Sciatic nerve (tissue), 2 donors: ENCODE data around the gene THRA. TPM values are rescaled to one million over a fixed set of nuclear protein-coding genes. Genes with fewer than 3 reads are reported as not detected.

Experiments
- ATAC-seq: fragments of 200-7000 bp; cut with Tn5 transposase; one replicate; pipeline ENCODE4 v1.9.1; 2020; ENCODE audit warnings: mild to moderate bottlenecking, moderate library complexity
- DNase-seq: peaks from one replicate; pipeline ENCODE4 v3.0.0-alpha.2; 2020; ENCODE audit warnings: low spot score
- intact Hi-C: fragments of 100-400 bp; cut with DNase I; formaldehyde crosslinking; loops from one replicate; pipeline ENCODE4 v1.14.2; 2022
- total RNA-seq: library from RNA; stranded (reverse); fragmentation: NEBNext Ultra II Directional; extraction: Animal tissue kit (Norgen Biotek cat#: 25700); gene quantifications from one replicate; pipeline ENCODE4 v1.2.1, GENCODE V29; 2021
- donor health status: DM: no; HTN: no; CAD: no.
- donor health status: DM: no; HTN: no; CAD: no.

Gene THRA
- total RNA-seq, 1 donor from 2014 or later, result 72.0 TPM

GRCh38 chr17:40094874-40095273 is 32.1 kb downstream of the THRA start:
- no peak for ATAC-seq
- no peak for DNase-seq
- intact Hi-C loops, result no loop called here

- DNase-seq (no peak), ATAC-seq (no peak)
- intact Hi-C loops, result no loop called here
These were observed 32.7 kb downstream of the THRA start for GRCh38 chr17:40095351-40095943.

DNA sequence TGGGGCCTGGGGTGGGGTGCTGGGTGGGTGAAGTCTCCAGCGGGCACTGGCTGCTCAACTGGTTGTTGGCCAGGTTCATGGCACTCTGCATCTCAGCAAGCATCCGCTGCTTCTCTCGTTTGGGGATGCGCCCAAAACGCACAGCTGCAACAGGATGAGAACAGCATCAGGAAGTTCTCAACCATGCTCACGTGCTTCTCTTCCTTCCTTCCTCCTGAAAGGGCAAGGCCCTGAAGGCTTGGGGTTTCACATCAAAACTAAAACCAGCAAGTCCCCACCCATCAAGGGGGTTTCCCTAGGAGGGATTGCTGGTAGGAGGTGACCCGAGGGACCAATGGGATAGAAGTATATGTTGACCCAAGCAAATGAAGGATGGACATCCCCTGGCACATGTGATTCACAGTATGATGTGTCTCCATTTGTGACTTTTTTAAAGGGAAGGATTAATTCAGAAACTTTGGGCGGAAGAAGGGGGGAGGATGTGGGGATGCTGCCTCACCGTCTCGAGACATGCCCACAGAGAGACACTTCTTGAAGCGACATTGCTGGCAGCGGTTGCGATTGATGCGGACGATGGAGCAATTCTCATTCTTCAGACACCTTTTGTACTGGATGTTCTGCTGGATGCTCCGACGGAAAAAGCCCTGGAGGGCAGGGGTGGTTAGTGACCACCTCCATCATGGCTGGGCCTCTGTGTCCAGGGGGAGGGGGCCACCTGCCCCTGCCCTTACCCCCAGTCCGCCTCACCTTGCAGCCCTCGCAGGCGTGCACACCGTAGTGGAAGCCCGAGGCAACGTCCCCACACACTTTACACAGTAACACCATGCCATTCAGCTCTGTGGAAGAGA is 33.4 kb downstream of the THRA start:
- intact Hi-C loops, result no loop called here
- ATAC-seq, result no peak
- peak; percentile 74 for DNase-seq

GRCh38 chr17:40097087-40097486 is 34.3 kb downstream of the THRA start:
- DNase-seq (no peak), ATAC-seq (no peak)
- intact Hi-C loops, result no loop called here

DNA sequence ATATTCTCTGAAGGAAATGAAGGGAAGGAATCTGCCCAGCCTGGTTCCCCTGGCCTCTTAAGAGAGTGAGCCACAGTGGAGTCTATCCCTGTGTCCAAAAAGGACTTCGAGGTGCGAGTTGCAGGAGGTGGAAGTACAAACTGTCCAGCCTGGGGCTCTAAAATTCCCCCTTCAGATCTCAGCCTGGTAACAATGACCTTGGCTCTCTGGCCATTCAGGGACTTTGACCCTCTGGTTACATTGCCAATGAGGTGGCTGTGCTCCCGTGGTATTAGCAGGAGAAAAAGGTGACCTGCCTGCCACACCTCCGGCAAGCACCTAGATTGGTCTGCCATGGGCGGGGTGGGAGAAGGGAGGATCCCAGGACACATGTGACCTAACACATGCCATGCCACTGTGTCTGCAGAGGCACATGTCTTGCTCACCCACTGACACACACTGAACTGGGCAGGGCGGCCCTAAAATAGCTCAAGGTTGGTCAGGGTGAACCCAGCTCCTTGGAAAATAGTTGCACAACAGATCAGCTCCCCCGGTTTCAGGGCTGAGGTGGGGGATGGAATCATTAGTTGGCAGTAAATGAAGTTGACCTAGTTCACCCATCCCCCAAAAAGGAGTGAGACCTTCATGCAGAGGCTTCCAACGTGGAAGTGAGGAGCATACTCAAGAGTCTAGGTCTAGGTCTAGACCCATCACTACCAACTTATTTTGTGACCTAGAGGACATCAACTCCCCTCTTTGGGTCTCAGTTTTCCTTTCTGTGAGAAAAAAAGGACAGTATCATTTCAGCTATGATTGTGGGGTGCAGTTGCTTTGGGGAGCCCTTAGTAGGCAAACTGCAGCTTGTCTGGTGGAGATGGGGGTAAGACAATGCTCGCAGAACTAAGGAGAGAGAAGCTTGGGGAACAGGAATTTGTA is 35.4 kb downstream of the THRA start:
- DNase-seq, result peak; percentile 78
- intact Hi-C loops, result no loop called here

DNA sequence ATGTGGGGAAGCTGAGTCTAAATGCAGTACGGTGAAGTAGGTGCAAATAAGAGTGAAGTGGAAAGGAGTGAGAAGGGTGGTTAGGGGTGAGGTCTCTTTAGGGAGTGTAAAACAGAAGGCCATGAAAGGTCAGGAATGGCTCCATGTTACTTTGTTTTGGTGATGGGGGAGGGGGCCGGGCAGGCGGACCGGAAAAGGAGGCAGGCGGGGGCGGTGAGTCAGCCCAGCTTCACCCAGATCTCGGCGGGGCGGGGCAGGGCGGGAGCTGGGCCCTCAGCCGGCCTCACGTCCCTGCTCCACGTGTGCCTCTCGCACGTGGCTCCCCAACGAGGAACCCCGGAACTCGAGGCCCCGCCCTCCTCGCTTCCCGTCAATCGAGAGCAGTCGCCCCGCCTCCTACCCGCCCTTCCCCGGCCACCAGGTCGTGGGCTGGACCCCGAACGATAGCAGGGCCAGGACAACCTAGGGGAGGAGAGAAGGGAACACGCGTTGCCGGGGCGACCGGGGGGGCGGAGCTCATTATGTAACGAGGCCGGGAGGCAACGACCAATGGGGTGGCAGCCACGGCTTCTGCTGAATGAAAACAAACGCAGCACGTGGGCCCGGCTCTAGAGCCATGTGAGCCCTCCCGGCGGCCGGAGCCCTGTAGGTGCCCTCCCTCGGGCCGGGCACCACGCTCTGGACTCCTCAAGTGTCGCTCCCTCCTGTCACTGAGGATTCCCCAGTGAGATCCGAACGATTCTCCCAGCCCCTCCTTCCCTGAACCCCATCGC is 36.3 kb downstream of the THRA start:
- intact Hi-C loops, result no loop called here
- DNase-seq, result peak; percentile 100
- ATAC-seq, result peak; percentile 84

More for the DNA sequence above, 35.4 kb downstream of the THRA start:
- peak; percentile 27 for ATAC-seq

GRCh38 chr17:40099619-40100418 is 37.1 kb downstream of the THRA start:
- intact Hi-C loops, result no loop called here
- ATAC-seq (peak; percentile 0), DNase-seq (no peak)

- ATAC-seq (no peak), DNase-seq (no peak)
- intact Hi-C loops, result no loop called here
These were observed 37.6 kb downstream of the THRA start, which contains the start of gene NR1D1 for GRCh38 chr17:40100419-40100668. NR1D1 (minus strand) TSS chr17:40100589; CDS start chr17:40100094, 495 bp downstream.

DNA sequence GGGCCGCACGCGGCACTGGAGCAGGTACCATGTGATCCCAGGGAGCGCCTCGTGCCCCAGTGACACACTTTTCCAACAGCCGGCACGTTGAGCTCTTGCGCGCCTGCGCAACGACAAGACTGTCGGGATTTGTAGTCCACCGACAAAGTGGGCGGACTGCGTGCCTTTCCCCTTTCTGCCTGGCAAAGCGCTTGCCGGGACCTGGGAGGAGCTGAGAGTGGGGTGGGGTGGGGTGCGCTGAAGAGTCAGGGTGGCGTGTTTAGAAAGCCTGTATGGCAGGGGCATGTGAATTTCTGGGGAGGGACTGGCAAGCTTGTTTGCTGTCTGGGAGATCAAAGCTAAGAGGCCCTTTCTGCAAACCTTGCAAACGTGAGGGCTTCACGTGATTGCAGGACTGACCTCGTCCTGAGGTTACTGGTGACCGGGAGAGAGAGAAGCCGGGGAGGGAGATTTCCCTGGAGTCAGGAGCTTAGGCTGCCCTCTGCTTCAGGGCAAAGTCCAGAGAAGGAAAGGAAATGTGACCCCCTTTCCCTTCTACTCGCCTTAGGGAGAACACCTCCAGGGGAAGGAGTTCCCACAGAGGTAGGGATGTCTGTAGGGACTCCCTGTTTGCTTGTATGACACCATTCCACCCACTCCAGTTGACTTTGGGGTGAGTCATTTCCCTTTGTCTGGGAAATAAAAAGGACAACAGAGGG is 38.1 kb downstream of the THRA start:
- peak; percentile 99 for DNase-seq
- intact Hi-C loops, result no loop called here
- peak; percentile 85 for ATAC-seq

- ATAC-seq (no peak), DNase-seq (no peak)
- intact Hi-C loops, result no loop called here
These were observed 38.8 kb downstream of the THRA start for GRCh38 chr17:40101367-40102210.

GRCh38 chr17:40103071-40103661 is 40.4 kb downstream of the THRA start:
- intact Hi-C loops, result no loop called here
- DNase-seq, result no peak
- ATAC-seq, result no peak

DNA sequence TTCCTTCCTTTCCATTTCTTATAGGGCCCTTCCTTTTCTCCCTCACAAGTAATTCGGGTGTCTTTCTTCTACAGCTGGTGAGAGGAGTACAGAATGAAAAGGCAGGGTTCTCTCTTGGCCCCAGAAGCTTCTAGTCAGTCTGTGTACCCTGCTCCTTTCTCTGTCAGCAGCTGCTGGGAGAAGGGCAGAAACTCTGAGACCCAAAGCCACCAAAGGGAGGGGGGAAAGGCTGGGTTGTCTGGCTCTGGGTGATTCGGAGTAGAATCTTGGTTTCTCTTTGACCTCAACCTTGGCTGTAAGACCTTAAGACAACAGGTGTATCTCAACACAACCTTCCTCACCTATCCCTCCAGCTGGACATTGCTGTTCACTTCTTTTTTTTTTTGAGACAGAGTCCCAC is 40.9 kb downstream of the THRA start:
- ATAC-seq (no peak), DNase-seq (no peak)
- intact Hi-C loops, result no loop called here

- ATAC-seq (no peak), DNase-seq (no peak)
- intact Hi-C loops, result no loop called here
These were observed 42.1 kb downstream of the THRA start for GRCh38 chr17:40104594-40105486.

GRCh38 chr17:40105861-40106759 is 43.3 kb downstream of the THRA start:
- ATAC-seq, result no peak
- DNase-seq, result no peak

More at GRCh38 chr17:40105861-40106759, 43.3 kb downstream of the THRA start:
- intact Hi-C loops, result no loop called here
